Amniotic stem cell (primary cell): ENCODE data around the gene TMEM233.
"Not testable (repeated sequence)": the region's sequence is repeated elsewhere in the genome, so short reads cannot be mapped to it uniquely, and the experiment has no call there.

Source experiments
- DNase-seq: peaks from one replicate; lab custom pipeline; 2025; lab: John Stamatoyannopoulos, UW

TMEM233 gene

DNA sequence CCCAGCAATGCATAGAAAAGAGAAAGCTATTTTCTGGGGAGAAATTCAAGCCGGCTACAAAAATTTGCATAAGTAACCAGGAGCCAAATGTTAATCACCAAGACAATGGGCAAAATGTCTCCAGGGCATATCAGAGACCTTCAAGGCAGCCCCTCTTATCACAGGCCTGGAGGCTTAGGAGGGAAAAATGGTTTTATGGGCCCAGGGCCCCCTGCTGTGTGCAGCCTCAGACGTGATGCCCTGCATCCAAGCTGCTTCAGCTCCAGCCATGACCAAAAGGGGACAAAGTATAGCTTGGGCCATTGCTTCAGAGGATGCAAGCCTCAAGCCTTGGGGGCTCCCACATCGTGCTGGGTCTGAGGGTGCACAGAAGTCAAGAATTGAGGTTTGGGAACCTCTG is 15.8 kb downstream of the TMEM233 start:
- DNase-seq: no peak

DNA sequence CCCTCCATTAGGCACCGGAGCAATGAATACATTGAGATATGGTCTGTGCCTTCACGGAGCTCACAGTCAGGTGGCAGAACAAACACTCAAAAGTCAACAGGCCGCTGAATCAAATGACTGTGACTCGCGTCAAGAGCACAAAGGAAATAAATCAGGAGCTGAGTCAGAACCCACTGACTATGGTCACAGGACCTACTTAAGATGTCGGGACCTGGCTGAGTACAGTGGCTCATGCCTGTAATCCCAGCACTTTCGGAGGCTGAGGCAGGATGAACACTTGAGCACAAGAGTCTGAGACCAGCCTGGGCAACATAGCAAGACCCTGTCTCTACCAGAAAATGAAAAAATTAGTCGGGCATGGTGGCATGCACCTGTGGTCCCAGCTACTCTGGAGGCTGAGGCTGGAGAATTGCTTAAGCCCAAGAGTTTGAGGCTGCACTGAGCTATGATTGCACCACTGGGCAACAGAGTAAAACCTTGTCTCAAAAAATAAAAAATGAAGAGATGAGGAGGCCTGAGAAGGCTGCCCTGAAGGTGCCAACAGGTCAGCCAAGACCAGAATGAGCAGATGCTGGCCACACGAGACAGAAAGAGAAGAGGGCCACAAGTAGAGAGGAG is 19.9 kb downstream of the TMEM233 start:
- no peak for DNase-seq

DNA sequence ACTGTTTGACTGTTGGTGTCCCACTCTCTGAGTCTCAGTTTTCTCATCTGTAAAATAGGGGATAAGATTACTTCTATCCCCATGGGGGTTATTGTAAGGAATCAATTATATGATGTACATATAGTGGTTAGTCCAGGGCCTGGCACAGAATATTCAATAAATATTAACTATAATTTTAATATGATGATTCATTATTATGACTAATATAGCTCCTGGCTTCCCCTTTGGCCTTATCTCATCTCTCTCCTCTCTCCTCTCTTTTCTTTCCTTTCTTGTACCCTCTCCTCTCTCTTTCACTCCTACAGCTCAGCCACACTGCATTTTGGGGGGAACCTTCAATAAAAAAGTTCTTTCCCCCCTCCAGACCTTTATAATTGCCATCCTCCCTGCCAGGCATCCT is 21.1 kb downstream of the TMEM233 start:
- no peak for DNase-seq

DNA sequence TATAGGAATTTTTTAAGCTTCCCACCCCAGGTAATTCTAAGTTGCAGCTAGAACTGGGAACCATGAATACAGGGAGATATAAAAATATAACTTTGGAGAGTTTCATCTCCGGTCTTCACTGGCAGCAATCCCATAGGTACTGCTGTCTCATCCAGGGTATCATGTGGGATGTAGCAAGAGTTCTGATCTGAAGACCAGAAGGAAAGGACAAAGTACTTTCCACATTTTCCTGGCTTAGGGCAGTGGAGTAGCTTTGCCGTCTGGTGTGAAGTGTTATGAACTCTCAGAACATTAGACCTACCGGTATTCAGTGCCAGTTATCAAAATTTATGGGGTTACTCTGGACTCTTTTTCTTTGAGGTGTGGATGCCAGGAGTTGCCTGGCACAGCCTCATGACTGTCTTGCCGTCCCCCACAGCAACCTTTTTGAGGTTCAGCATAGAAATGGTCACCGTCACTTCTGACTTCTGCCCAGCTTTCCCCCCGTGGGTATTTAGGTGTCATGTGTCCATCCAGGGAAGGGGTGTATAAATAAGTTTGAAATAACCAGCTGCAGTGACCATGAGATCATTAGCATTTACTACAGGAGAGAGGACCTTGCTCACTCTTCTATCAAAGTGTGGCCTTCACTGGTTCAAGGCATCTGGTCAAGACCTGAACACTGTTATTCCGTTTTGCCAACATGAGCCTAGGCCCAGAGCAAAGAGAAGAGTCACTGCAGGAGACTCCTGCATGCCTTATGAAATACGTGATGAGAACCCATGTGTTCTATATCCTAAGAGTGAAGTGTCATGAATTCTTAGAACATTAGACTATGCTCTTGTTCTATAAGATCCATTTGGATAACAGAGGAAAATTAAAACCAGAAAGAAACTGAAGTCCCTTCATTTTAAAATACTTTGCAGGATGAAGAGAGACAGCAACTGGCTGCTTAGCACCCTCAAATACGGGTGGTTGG is 22.2 kb downstream of the TMEM233 start:
- no peak for DNase-seq

DNA sequence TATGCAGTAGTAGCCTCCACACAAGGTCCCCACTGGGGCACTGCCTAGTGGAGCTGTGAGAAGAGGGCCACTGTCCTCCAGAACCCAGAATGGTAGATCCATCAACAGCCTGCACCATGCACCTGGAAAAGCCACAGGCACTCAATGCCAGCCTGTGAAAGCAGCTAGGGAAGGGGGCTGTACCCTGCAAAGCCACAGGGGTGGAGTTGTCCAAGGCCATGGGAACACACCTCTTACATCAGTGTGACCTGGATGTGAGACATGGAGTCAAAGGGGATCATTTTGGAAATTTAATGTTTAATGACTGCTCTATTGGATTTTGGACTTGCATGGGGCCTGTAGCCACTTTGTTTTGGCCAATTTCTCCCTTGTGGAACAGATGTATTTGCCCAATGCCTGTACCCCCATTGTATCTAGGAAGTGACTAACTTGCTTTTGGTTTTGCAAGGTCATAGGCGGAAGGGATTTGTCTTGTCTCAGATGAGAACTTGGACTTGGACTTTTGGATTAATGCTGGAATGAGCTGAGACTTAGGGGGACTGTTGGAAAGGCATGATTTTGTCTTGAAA is 24.8 kb downstream of the TMEM233 start:
- not testable (repeated sequence) for DNase-seq

DNA sequence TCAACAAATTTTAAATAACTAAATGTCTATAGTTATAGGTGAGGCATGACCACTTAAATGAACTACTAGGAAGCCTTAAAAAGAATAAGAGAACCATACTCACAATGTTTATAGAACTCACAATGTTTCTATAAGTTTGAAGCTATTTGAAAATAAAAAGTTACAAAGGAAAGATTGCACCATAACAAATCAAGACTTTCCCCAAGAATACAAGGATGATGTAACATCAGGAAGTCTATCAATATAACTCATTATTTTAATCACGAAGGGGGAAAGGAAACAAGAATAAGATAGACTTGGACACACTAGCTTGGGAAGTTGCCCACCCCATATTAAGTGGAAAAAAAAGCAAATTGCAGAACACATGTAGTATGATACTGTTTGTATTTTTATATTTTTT is 26.9 kb downstream of the TMEM233 start:
- no peak for DNase-seq

DNA sequence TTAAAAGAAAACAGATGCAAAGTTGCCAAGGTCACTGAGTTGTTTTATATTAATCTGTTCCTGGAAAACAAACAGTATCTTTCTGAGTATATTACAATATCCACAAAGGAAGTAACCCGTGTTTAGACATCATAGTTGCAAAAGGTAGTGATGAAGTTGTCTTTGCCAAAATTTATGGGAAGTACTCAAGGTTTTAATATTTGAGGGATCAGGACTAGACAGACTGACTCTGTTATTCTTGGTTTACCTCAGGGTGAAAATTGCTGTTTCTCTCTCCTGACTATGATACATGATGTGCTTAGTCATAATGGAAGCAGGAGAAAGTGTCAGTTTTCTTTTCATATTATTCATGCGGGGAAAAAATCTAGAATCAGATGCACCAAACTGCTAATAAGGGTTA is 28.3 kb downstream of the TMEM233 start:
- DNase-seq: no peak

DNA sequence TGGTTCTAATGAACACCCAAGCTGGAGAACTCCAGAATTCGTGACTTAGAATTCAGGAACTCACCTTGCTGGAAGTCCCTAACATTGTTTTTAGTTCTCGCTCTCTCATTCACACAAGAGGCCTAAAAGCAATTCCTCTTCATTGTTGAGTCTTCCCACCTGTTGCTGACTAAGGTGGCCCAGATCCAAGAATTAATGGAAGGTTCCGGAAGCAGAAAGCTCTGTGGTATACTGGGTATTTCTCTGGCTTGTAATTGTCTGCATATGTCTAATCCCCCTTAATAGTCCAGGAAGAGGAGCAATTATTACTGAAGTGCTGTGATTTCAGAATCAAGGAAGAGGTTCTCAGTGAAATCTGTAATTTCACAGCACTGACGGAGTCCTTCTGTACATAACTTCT is 31.4 kb downstream of the TMEM233 start:
- DNase-seq: no peak

DNA sequence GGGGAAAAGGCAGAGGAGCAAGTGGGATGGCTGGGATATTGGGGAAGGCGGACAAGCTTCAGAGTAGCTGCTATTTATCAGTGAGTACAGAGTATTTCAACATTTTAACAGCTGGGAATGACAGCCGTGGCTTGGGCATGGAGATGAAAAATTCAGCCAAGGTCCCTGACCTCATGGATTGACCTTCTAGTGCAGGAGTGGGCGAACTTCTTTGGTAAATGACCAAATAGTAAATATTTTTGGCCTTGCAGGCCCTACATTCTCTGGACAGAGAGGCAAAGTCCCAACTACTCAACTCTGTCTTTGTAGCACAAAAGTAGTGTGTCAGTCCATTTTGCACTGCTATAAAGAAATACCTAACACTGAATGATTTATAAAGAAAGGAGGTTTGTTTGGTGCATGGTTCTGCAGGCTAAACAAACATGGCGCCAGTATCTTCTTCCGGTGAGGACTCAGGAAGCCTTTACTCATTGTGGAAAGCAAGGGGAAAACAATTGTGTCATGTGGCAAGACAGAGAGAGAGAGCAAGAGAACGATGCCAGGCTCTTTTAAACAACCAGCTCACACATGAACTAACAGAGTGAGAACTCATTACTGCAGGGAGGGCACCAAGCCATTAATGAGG is 33.6 kb downstream of the TMEM233 start:
- no peak for DNase-seq

DNA sequence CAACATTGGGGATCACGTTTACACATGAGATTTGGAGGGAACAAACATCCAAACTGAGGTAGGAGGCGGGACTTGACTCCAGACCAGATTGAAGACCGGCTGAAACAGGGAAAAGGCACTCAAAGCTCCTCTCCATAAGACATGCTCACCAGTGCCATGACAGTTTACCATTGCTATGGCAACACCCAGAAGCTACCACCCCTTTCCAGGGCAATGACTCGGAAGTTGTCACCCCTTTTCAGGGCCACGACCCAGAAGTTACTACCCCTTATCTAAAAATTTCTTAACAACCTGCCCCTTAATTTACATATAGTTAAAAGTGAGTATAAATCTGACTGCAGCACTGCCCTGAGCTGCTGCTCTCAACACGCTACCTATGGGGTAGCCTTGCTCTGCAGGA is 34.1 kb downstream of the TMEM233 start:
- no peak for DNase-seq

DNA sequence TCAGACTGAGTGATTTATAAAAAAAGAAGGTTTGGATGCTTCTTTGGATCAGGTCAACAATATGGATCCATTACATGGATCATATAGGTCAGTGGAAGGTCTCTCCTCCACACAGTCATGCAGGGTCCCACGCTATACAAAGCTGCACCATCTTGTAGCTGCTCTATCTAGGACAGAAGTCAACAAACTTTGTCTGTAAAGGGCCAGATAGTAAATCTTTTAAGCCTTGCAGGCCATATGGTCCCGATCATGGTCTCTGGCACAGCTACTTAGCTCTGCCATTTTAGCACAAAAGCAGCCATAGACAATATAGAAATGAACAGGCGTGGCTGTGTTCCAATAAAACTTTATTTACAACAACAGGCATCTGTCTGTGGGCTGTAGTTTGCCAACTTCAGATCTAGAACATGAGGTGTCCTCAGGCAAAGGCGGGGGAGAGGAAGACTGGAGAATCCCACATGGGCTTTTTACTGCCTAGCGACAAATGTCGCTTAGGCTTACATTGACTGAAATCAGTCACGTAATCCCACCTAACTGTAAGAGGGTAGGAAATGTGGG is 36.7 kb downstream of the TMEM233 start:
- DNase-seq: no peak

DNA sequence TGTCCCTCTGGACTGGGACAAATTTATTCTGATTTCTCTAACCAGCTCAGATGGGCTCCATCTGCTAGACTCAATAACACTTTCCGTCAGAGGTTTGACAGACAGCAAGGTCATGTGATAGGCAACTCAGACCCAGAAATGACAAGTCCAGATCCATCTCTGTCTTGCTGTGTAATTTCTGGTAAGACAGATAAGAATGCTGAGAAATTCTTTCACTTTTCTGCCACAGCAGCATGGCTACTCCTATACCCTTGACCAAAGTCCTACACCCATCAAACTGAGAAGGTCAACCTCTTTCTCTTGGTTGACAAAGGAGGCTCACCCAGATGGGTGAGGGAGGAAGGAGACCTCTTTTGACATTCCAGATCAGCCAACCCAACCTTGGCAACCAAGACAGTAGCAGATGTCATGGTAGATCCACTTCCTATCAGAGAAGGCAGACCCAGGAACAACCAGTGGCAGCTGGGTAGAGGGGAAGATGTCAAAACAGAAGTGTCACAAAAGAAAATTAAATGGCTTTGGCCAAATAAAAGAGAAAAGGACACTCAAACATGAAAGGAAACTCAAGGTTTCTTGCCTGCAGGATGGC is 37.5 kb downstream of the TMEM233 start:
- no peak for DNase-seq

DNA sequence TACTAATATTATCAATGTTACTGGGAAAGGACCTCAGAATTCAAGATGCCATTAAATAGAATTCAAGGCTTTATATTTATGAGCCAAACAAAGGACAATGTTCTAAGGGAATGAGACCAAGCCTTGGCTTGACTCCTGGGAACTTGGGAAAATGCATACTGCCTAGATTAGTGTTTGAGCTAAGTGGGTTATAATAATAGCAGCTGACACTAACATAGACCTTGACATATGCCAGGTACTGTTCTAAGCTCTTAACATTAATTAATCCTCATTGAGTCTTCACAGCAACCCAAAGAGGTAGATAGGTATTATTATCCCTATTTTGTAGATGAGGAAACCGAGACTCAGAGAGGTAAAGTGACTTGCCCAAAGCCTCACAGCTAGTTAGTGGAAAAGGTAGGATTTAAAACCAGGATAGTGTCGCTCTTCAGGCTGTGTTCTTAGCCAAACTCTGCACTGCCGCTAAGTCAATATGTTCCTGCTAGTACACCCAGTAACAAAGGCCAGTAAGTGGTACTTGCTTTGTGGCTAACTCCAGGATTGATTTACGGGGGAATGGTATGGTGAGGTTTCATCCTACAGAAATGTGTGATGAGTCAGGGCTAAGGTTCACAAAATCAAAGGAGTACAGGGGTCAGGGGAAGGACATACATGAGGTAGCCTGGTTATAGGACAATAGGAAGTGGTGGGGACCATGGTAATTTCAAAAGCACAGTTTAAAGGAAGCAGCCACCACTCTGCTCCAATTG is 38.5 kb downstream of the TMEM233 start:
- DNase-seq: no peak

DNA sequence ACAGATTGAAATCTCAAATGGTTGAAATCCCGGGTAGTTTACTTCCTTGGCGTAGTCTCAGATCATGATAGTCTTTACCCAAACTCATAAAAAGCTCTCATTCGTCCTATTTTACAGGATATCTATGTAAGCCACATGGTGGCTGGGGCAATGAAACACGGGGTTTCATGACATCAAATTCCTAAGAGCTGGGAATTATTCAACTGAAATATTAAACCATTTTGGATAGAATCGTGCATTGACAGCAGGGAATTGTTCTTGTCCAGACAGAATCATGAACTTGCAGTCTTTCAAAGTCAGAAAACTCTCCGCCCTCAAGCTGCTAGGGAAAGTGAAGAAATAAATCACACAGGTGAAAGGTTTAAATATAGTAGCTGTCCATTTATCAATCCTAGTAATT is 41.2 kb downstream of the TMEM233 start:
- no peak for DNase-seq

DNA sequence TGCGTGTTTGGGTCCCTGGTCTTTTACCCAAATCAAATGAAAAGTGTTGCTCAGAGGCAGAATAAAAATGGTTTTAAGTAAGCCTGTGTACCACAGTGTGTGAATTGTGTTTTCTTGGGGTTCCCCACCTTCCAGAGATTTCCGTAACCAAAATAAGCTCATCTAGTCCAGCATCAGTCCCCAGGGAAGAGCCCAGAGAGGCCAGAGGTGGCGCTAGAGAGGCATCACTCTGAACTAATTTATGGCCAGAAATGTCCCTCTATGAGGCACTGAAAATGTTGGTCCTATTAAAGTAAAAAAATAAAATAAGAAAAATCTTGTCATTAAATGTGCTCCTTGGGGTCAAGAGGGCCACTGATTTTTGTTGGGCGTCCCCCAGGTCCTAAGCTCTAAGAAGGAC is 49.4 kb downstream of the TMEM233 start:
- DNase-seq: no peak

DNA sequence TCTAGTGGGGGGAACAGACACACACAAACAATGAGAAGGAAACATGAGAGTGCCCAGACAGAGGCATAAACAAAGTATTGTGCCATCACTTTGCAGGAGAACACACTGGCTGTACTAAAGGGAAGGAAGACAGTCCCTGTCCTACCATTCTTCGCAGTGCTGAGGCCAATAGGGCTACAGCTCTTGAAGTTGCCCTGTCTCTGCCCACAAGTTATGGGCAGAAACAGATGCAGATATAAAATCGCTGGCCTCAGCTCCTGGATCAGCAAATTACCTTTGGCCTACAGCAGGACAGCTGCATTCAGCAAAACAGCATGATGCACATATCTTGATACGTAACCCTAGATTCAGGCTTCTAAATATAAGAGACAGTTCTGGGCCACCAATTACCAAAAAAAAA is 51.4 kb downstream of the TMEM233 start:
- no peak for DNase-seq

DNA sequence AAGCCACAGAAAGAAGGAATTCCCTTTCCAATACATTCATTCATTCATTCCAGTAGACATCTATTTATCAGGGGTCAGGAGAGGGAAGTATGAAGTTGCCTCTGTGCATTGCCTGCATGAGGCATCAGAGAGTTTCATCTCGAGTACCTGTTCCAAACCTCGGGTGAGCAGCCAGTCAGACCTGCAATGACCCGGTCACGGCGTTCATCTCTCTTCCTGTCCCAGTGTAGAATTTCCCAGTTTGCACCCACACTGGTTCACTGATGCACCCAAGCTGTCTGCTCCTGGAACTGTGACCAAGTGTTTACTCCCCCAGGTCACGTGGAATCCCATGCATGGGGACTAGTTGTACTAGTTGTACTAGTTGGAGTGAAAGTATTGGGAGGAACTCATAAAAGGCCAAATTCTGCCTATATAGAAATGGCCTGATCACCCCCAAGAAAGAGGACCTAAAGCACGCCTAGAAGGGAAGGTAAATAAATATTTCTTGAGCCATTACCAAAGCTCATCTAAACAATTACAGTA is 52.0 kb downstream of the TMEM233 start:
- no peak for DNase-seq

DNA sequence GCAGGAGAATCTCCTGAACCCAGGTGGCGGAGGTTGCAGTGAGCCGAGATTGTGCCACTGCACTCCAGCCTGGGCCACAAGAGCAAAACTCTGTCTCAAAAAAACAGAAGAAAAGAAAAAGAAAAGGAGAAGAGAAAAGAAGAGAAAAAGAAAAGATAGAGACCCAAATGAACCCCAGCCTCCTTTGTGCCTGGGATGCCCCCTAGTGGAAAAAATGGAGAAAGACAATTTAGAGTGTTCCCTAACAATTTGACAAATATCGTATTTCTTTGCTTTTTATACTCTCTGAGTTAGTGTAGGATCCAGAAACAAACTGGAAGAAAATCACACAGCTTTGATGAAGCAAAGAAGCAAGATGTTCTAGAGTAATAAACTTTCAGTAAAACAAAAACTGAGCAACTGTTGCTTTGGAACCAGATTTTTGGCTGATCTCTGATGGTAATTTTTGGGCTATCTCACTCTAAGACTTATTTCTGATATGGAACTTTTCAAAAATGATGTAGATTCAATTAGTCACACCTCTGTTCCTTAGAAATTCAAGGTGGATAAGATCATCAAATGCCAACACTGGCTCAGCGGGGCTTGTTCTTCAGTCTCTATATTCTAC is 55.7 kb downstream of the TMEM233 start:
- no peak for DNase-seq

DNA sequence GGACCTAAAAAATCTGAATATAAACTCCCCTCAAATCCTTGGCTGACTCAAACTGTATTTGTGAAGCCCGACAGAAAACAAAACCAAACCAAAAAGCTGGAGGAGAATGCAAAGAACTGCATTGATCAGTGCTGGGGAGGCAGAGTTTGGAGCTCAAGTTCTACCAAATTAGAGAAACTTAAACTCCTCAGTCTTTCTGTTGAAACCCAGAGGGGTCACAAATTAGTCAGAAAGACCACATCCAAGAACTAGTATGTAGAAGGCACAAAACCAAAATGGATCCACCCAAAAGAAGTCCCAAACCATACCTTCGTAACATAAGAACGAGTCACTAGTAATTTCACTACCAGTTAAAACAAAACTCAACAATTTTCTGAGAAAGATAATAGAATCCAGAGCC is 59.1 kb downstream of the TMEM233 start:
- DNase-seq: no peak

DNA sequence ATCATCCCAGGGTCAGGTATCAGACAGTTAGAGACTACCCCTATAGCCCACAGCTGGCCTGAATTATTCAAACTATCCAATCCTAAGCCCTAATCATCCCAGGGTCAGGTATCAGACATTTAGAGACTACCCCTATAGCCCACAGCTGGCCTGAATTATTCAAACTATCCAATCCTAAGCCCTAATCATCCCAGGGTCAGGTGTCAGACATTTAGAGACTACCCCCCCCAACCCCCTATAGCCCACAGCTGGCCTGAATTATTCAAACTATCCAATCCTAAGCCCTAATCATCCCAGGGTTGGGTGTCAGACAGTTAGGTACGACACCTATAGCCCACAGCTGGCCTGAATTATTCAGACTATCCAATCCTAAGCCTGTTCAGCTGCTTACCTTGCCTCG is 63.4 kb downstream of the TMEM233 start:
- not testable (repeated sequence) for DNase-seq

DNA sequence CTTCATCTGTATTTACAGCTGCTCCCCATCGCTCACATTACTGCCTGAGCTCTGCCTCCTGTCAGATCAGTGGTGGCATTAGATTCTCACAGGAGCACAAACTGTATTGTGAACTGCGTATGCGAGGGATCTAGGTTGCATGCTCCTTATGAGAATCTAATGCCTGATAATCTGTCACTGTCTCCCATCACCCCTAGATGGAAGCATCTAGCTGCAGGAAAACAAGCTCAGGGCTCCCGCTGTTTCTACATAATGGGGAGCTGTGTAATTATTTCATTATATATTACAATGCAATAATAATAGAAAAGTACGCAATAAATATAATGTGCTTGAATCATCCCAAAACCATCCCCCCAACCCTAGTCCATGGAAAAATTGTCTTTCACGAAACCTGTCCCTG is 64.6 kb downstream of the TMEM233 start:
- not testable (repeated sequence) for DNase-seq
